ENCODE data around the gene NIN. TPM values are rescaled to one million over a fixed set of nuclear protein-coding genes. Genes with fewer than 3 reads are reported as not detected.

NIN gene, protein sequence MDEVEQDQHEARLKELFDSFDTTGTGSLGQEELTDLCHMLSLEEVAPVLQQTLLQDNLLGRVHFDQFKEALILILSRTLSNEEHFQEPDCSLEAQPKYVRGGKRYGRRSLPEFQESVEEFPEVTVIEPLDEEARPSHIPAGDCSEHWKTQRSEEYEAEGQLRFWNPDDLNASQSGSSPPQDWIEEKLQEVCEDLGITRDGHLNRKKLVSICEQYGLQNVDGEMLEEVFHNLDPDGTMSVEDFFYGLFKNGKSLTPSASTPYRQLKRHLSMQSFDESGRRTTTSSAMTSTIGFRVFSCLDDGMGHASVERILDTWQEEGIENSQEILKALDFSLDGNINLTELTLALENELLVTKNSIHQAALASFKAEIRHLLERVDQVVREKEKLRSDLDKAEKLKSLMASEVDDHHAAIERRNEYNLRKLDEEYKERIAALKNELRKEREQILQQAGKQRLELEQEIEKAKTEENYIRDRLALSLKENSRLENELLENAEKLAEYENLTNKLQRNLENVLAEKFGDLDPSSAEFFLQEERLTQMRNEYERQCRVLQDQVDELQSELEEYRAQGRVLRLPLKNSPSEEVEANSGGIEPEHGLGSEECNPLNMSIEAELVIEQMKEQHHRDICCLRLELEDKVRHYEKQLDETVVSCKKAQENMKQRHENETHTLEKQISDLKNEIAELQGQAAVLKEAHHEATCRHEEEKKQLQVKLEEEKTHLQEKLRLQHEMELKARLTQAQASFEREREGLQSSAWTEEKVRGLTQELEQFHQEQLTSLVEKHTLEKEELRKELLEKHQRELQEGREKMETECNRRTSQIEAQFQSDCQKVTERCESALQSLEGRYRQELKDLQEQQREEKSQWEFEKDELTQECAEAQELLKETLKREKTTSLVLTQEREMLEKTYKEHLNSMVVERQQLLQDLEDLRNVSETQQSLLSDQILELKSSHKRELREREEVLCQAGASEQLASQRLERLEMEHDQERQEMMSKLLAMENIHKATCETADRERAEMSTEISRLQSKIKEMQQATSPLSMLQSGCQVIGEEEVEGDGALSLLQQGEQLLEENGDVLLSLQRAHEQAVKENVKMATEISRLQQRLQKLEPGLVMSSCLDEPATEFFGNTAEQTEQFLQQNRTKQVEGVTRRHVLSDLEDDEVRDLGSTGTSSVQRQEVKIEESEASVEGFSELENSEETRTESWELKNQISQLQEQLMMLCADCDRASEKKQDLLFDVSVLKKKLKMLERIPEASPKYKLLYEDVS (N-terminal part only)
- 10 to 100 TPM; 30.2 to 43.1 (median 38.6) TPM for total RNA-seq

GRCh38 chr14:50830932-50831725, at the start of gene NIN:
Gene NIN (minus strand): TSS chr14:50831162. CDS start chr14:50822056, 9,106 bp downstream.
- Histone ChIP-seq H3K4me1 (peaks cover 0 to 39% (median 7%) of the 10 kb centered on the region in 3 donors), H3K27me3 (no peaks in the 10 kb centered on the region), H3K27ac (peak within 1 kb of the TSS; percentile 65 to 96 (median 94)), H3K4me3 (peak within 1 kb of the TSS; percentile 77 to 98), H3K9me3 (no peaks in the 10 kb centered on the region), H3K36me3 (no peaks in the 10 kb centered on the region)
- ATAC-seq: peak; percentile 98
- TF ChIP-seq POLR2AphosphoS5 (IDR thresholded peaks at IDR 0.05) (peak; percentile 24), POLR2A (IDR thresholded peaks at IDR 0.05) (peak; percentile 42 to 68), EP300 (IDR thresholded peaks at IDR 0.05) (no peak)
- TF ChIP-seq, protein P1, sequence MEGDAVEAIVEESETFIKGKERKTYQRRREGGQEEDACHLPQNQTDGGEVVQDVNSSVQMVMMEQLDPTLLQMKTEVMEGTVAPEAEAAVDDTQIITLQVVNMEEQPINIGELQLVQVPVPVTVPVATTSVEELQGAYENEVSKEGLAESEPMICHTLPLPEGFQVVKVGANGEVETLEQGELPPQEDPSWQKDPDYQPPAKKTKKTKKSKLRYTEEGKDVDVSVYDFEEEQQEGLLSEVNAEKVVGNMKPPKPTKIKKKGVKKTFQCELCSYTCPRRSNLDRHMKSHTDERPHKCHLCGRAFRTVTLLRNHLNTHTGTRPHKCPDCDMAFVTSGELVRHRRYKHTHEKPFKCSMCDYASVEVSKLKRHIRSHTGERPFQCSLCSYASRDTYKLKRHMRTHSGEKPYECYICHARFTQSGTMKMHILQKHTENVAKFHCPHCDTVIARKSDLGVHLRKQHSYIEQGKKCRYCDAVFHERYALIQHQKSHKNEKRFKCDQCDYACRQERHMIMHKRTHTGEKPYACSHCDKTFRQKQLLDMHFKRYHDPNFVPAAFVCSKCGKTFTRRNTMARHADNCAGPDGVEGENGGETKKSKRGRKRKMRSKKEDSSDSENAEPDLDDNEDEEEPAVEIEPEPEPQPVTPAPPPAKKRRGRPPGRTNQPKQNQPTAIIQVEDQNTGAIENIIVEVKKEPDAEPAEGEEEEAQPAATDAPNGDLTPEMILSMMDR (IDR thresholded peaks at IDR 0.05): no peak
- 0% methylated on average over 1 of the region's 97 CpGs; no CpG with 5 or more reads in 1 of the 2 donors for WGBS, 2 donors (ENCODE audit: low coverage in 1 of 2)

GRCh38 chr14:50875359-50876070, 44.6 kb upstream of the NIN start:
- Histone ChIP-seq H3K36me3 (no peaks in the 10 kb centered on the region), H3K9me3 (no peaks in the 10 kb centered on the region), H3K27me3 (peaks cover 44% of the 10 kb centered on the region), H3K4me1 (peaks cover 0 to 10% (median 0%) of the 10 kb centered on the region in 3 donors), H3K4me3 (no peak overlapping the region), H3K27ac (no peak overlapping the region)
- WGBS, 2 donors (ENCODE audit: low coverage in 1 of 2): 20 to 42% methylated on average over 2 to 6 of the region's 7 CpGs
- TF ChIP-seq POLR2A (IDR thresholded peaks at IDR 0.05) (no peak), POLR2AphosphoS5 (IDR thresholded peaks at IDR 0.05) (no peak), EP300 (IDR thresholded peaks at IDR 0.05) (no peak)
- TF ChIP-seq, protein P1 (IDR thresholded peaks at IDR 0.05): no peak
- no peak for ATAC-seq

- Histone ChIP-seq H3K27ac (no peak overlapping the region), H3K9me3 (no peaks in the 10 kb centered on the region), H3K4me1 (peaks cover 0 to 10% (median 0%) of the 10 kb centered on the region in 3 donors), H3K27me3 (peaks cover 51% of the 10 kb centered on the region), H3K4me3 (no peak overlapping the region), H3K36me3 (no peaks in the 10 kb centered on the region)
- no peak for ATAC-seq
- TF ChIP-seq EP300 (IDR thresholded peaks at IDR 0.05) (no peak), POLR2AphosphoS5 (IDR thresholded peaks at IDR 0.05) (no peak), POLR2A (IDR thresholded peaks at IDR 0.05) (no peak)
- TF ChIP-seq, protein P1 (IDR thresholded peaks at IDR 0.05): no peak
- WGBS, 2 donors (ENCODE audit: low coverage in 1 of 2): 61 to 81% methylated on average over 2 of the region's 2 CpGs
Measured at GRCh38 chr14:50874757-50875156, 43.8 kb upstream of the NIN start.
